ENCODE data around the gene CACNA2D4.

Gene CACNA2D4

GRCh38 chr12:1924996-1925683, 6.7 kb upstream of the CACNA2D4 start:
- H3K27ac ChIP-seq (ENCODE audit: low read depth, low read length), result no peak overlapping the region
- H3K36me3 ChIP-seq (ENCODE audit: insufficient read depth, low read length), result no peaks in the 10 kb centered on the region
- no peak overlapping the region for H3K9ac ChIP-seq (ENCODE audit: low read depth, low read length)
- no peaks in the 10 kb centered on the region for H3K27me3 ChIP-seq (ENCODE audit: insufficient read depth, low read length)
- 89% methylated on average over 7 of the region's 7 CpGs for WGBS
- no peaks in the 10 kb centered on the region for H3K4me1 ChIP-seq (ENCODE audit: insufficient read depth, low read length)
- H3K4me3 ChIP-seq (ENCODE audit: low read length), result no peak overlapping the region
- no peaks in the 10 kb centered on the region for H3K9me3 ChIP-seq (ENCODE audit: insufficient read depth, low read depth, low read length)

- H3K27ac ChIP-seq (ENCODE audit: low read depth, low read length), result no peak overlapping the region
- no peaks in the 10 kb centered on the region for H3K27me3 ChIP-seq (ENCODE audit: insufficient read depth, low read length)
- WGBS, result 93% methylated on average over 12 of the region's 12 CpGs
- no peaks in the 10 kb centered on the region for H3K36me3 ChIP-seq (ENCODE audit: insufficient read depth, low read length)
- H3K4me1 ChIP-seq (ENCODE audit: insufficient read depth, low read length), result peaks cover 10% of the 10 kb centered on the region
- H3K9ac ChIP-seq (ENCODE audit: low read depth, low read length), result no peak overlapping the region
- no peak overlapping the region for H3K4me3 ChIP-seq (ENCODE audit: low read length)
- H3K9me3 ChIP-seq (ENCODE audit: insufficient read depth, low read depth, low read length), result no peaks in the 10 kb centered on the region
These were observed 4.5 kb upstream of the CACNA2D4 start for GRCh38 chr12:1922985-1923384.

GRCh38 chr12:1922075-1922709, 3.7 kb upstream of the CACNA2D4 start:
- Histone ChIP-seq H3K36me3 (ENCODE audit: insufficient read depth, low read length) (no peaks in the 10 kb centered on the region), H3K9ac (ENCODE audit: low read depth, low read length) (no peak overlapping the region), H3K4me1 (ENCODE audit: insufficient read depth, low read length) (peaks cover 10% of the 10 kb centered on the region), H3K27me3 (ENCODE audit: insufficient read depth, low read length) (no peaks in the 10 kb centered on the region), H3K9me3 (ENCODE audit: insufficient read depth, low read depth, low read length) (no peaks in the 10 kb centered on the region), H3K27ac (ENCODE audit: low read depth, low read length) (no peak overlapping the region), H3K4me3 (ENCODE audit: low read length) (no peak overlapping the region)
- WGBS, result 92% methylated on average over 40 of the region's 40 CpGs

GRCh38 chr12:1920971-1921370, 2.5 kb upstream of the CACNA2D4 start:
- WGBS, result 87% methylated on average over 17 of the region's 17 CpGs
- H3K4me3 ChIP-seq (ENCODE audit: low read length), result no peak overlapping the region
- H3K9ac ChIP-seq (ENCODE audit: low read depth, low read length), result no peak overlapping the region

GRCh38 chr12:1920436-1920835, 2.0 kb upstream of the CACNA2D4 start:
- Histone ChIP-seq H3K36me3 (ENCODE audit: insufficient read depth, low read length) (no peaks in the 10 kb centered on the region), H3K27me3 (ENCODE audit: insufficient read depth, low read length) (no peaks in the 10 kb centered on the region), H3K9ac (ENCODE audit: low read depth, low read length) (no peak overlapping the region), H3K4me1 (ENCODE audit: insufficient read depth, low read length) (peaks cover 10% of the 10 kb centered on the region), H3K27ac (ENCODE audit: low read depth, low read length) (no peak overlapping the region), H3K9me3 (ENCODE audit: insufficient read depth, low read depth, low read length) (no peaks in the 10 kb centered on the region), H3K4me3 (ENCODE audit: low read length) (no peak overlapping the region)
- 96% methylated on average over 13 of the region's 13 CpGs for WGBS

More at GRCh38 chr12:1920971-1921370, 2.5 kb upstream of the CACNA2D4 start:
- Histone ChIP-seq H3K9me3 (ENCODE audit: insufficient read depth, low read depth, low read length) (no peaks in the 10 kb centered on the region), H3K27me3 (ENCODE audit: insufficient read depth, low read length) (no peaks in the 10 kb centered on the region), H3K4me1 (ENCODE audit: insufficient read depth, low read length) (peaks cover 10% of the 10 kb centered on the region), H3K36me3 (ENCODE audit: insufficient read depth, low read length) (no peaks in the 10 kb centered on the region), H3K27ac (ENCODE audit: low read depth, low read length) (no peak overlapping the region)

GRCh38 chr12:1919763-1920162, 1.3 kb upstream of the CACNA2D4 start:
- Histone ChIP-seq H3K9ac (ENCODE audit: low read depth, low read length) (no peak overlapping the region), H3K27me3 (ENCODE audit: insufficient read depth, low read length) (no peaks in the 10 kb centered on the region), H3K36me3 (ENCODE audit: insufficient read depth, low read length) (no peaks in the 10 kb centered on the region), H3K4me1 (ENCODE audit: insufficient read depth, low read length) (peaks cover 10% of the 10 kb centered on the region), H3K27ac (ENCODE audit: low read depth, low read length) (no peak overlapping the region), H3K4me3 (ENCODE audit: low read length) (no peak overlapping the region), H3K9me3 (ENCODE audit: insufficient read depth, low read depth, low read length) (no peaks in the 10 kb centered on the region)
- 95% methylated on average over 3 of the region's 3 CpGs for WGBS

GRCh38 chr12:1919284-1919683, 832 bp upstream of the CACNA2D4 start:
- no peak overlapping the region for H3K4me3 ChIP-seq (ENCODE audit: low read length)
- no peaks in the 10 kb centered on the region for H3K27me3 ChIP-seq (ENCODE audit: insufficient read depth, low read length)
- H3K9ac ChIP-seq (ENCODE audit: low read depth, low read length), result no peak overlapping the region
- no peak overlapping the region for H3K27ac ChIP-seq (ENCODE audit: low read depth, low read length)
- 95% methylated on average over 5 of the region's 5 CpGs for WGBS
- H3K4me1 ChIP-seq (ENCODE audit: insufficient read depth, low read length), result peaks cover 10% of the 10 kb centered on the region
- H3K36me3 ChIP-seq (ENCODE audit: insufficient read depth, low read length), result no peaks in the 10 kb centered on the region
- no peaks in the 10 kb centered on the region for H3K9me3 ChIP-seq (ENCODE audit: insufficient read depth, low read depth, low read length)

- Histone ChIP-seq H3K36me3 (ENCODE audit: insufficient read depth, low read length) (no peaks in the 10 kb centered on the region), H3K27ac (ENCODE audit: low read depth, low read length) (no peak overlapping the region), H3K9me3 (ENCODE audit: insufficient read depth, low read depth, low read length) (no peaks in the 10 kb centered on the region), H3K9ac (ENCODE audit: low read depth, low read length) (no peak overlapping the region), H3K27me3 (ENCODE audit: insufficient read depth, low read length) (no peaks in the 10 kb centered on the region), H3K4me1 (ENCODE audit: insufficient read depth, low read length) (peaks cover 10% of the 10 kb centered on the region), H3K4me3 (ENCODE audit: low read length) (no peak overlapping the region)
- WGBS, result 92% methylated on average over 5 of the region's 6 CpGs
These were observed 408 bp upstream of the CACNA2D4 start for GRCh38 chr12:1918884-1919236.

- WGBS, result 92% methylated on average over 22 of the region's 22 CpGs
- H3K9ac ChIP-seq (ENCODE audit: low read depth, low read length), result no peak overlapping the region
- H3K4me1 ChIP-seq (ENCODE audit: insufficient read depth, low read length), result peaks cover 10% of the 10 kb centered on the region
- H3K9me3 ChIP-seq (ENCODE audit: insufficient read depth, low read depth, low read length), result no peaks in the 10 kb centered on the region
- no peak overlapping the region for H3K27ac ChIP-seq (ENCODE audit: low read depth, low read length)
- no peaks in the 10 kb centered on the region for H3K27me3 ChIP-seq (ENCODE audit: insufficient read depth, low read length)
- no peaks in the 10 kb centered on the region for H3K36me3 ChIP-seq (ENCODE audit: insufficient read depth, low read length)
- no peak overlapping the region for H3K4me3 ChIP-seq (ENCODE audit: low read length)
These were observed 1.0 kb downstream of the CACNA2D4 start for GRCh38 chr12:1917172-1918070.

- Histone ChIP-seq H3K4me1 (ENCODE audit: insufficient read depth, low read length) (peaks cover 10% of the 10 kb centered on the region), H3K27me3 (ENCODE audit: insufficient read depth, low read length) (no peaks in the 10 kb centered on the region), H3K36me3 (ENCODE audit: insufficient read depth, low read length) (no peaks in the 10 kb centered on the region), H3K9me3 (ENCODE audit: insufficient read depth, low read depth, low read length) (no peaks in the 10 kb centered on the region), H3K4me3 (ENCODE audit: low read length) (no peak overlapping the region), H3K9ac (ENCODE audit: low read depth, low read length) (no peak overlapping the region), H3K27ac (ENCODE audit: low read depth, low read length) (no peak overlapping the region)
- WGBS, result 90% methylated on average over 18 of the region's 18 CpGs
These were observed 1.9 kb downstream of the CACNA2D4 start for GRCh38 chr12:1916371-1917171.
